IgD-negative memory B cell (primary cell): ENCODE data around the gene SRRM4. TPM values are rescaled to one million over a fixed set of nuclear protein-coding genes. Genes with fewer than 3 reads are reported as not detected.

ENCODE experiments used
- H3K27ac Mint-ChIP-seq, 3 donors: one replicate each; pipeline ENCODE4 v1.8.0; 2020 to 2022; ENCODE audit warnings: mild to moderate bottlenecking in 3 of 3, mixed read lengths in 3 of 3, moderate library complexity in 1 of 3
- H3K27me3 Mint-ChIP-seq: one replicate; pipeline ENCODE4 v1.8.0; 2021; ENCODE audit warnings: mixed read lengths
- H3K36me3 Mint-ChIP-seq: one replicate; pipeline ENCODE4 v1.8.0; 2020; ENCODE audit warnings: mild to moderate bottlenecking, mixed read lengths
- H3K4me1 Mint-ChIP-seq, 3 donors: one replicate each; pipeline ENCODE4 v1.8.0; 2020 to 2022; ENCODE audit warnings: mixed read lengths in 3 of 3, mild to moderate bottlenecking in 1 of 3
- H3K4me3 Mint-ChIP-seq, 4 donors: one replicate each; pipeline ENCODE4 v1.8.0; 2020 to 2022; ENCODE audit warnings: mild to moderate bottlenecking in 4 of 4, mixed read lengths in 4 of 4, moderate library complexity in 3 of 4
- H3K9me3 Mint-ChIP-seq, 3 donors: one replicate each; pipeline ENCODE4 v1.8.0; 2020 to 2021; ENCODE audit warnings: mixed read lengths in 3 of 3, mild to moderate bottlenecking in 1 of 3
- polyA plus RNA-seq: library from polyadenylated mRNA; unstranded; fragments of 300-500 nt; fragmentation: Illumina TruSeq; gene quantifications from one replicate; pipeline ENCODE4 v1.2.3, GENCODE V29; 2021

Gene SRRM4
- polyA plus RNA-seq, 1 donor from 2014 or later = not detected

- no peak overlapping the region for H3K27ac Mint-ChIP-seq
- no peaks in the 10 kb centered on the region for H3K36me3 Mint-ChIP-seq
- H3K4me3 Mint-ChIP-seq = no peak overlapping the region
- no peaks in the 10 kb centered on the region for H3K9me3 Mint-ChIP-seq
- peaks cover 2% of the 10 kb centered on the region for H3K27me3 Mint-ChIP-seq
- no peaks in the 10 kb centered on the region for H3K4me1 Mint-ChIP-seq
Observed at GRCh38 chr12:119071638-119072231, 90.4 kb downstream of the SRRM4 start.

- H3K36me3 Mint-ChIP-seq = no peaks in the 10 kb centered on the region
- no peak overlapping the region for H3K4me3 Mint-ChIP-seq
- H3K4me1 Mint-ChIP-seq = no peaks in the 10 kb centered on the region
- no peaks in the 10 kb centered on the region for H3K9me3 Mint-ChIP-seq
- peaks cover 2% of the 10 kb centered on the region for H3K27me3 Mint-ChIP-seq
- H3K27ac Mint-ChIP-seq = peak overlapping the region in 1 of 3 donors; percentile 37
Observed at GRCh38 chr12:119072440-119072839, 91.1 kb downstream of the SRRM4 start.

- H3K36me3 Mint-ChIP-seq = no peaks in the 10 kb centered on the region
- no peak overlapping the region for H3K27ac Mint-ChIP-seq
- H3K9me3 Mint-ChIP-seq = no peaks in the 10 kb centered on the region
- H3K27me3 Mint-ChIP-seq = no peaks in the 10 kb centered on the region
- no peak overlapping the region for H3K4me3 Mint-ChIP-seq
- no peaks in the 10 kb centered on the region for H3K4me1 Mint-ChIP-seq
Observed at GRCh38 chr12:119075222-119075787, 94.0 kb downstream of the SRRM4 start.

- Mint-ChIP-seq H3K9me3 (no peaks in the 10 kb centered on the region), H3K27ac (no peak overlapping the region), H3K36me3 (no peaks in the 10 kb centered on the region), H3K27me3 (no peaks in the 10 kb centered on the region), H3K4me3 (no peak overlapping the region), H3K4me1 (peaks cover 0 to 1% (median 0%) of the 10 kb centered on the region in 3 donors)
Observed at GRCh38 chr12:119075918-119076317, 94.6 kb downstream of the SRRM4 start.

GRCh38 chr12:119079530-119079929 lies 98.2 kb downstream of the SRRM4 start:
- H3K27ac Mint-ChIP-seq = no peak overlapping the region
- H3K4me3 Mint-ChIP-seq = no peak overlapping the region
- no peaks in the 10 kb centered on the region for H3K36me3 Mint-ChIP-seq
- no peaks in the 10 kb centered on the region for H3K9me3 Mint-ChIP-seq
- peaks cover 0 to 1% (median 0%) of the 10 kb centered on the region in 3 donors for H3K4me1 Mint-ChIP-seq
- H3K27me3 Mint-ChIP-seq = no peaks in the 10 kb centered on the region

GRCh38 chr12:119082016-119082415 lies 100.7 kb downstream of the SRRM4 start:
- Mint-ChIP-seq H3K4me1 (peaks cover 0 to 1% (median 0%) of the 10 kb centered on the region in 3 donors), H3K36me3 (no peaks in the 10 kb centered on the region), H3K9me3 (no peaks in the 10 kb centered on the region), H3K27me3 (no peaks in the 10 kb centered on the region), H3K27ac (no peak overlapping the region), H3K4me3 (no peak overlapping the region)

GRCh38 chr12:119082496-119082895 lies 101.2 kb downstream of the SRRM4 start:
- no peaks in the 10 kb centered on the region for H3K27me3 Mint-ChIP-seq
- no peak overlapping the region for H3K4me3 Mint-ChIP-seq
- H3K4me1 Mint-ChIP-seq = peaks cover 0 to 1% (median 0%) of the 10 kb centered on the region in 3 donors
- H3K27ac Mint-ChIP-seq = no peak overlapping the region
- no peaks in the 10 kb centered on the region for H3K9me3 Mint-ChIP-seq
- no peaks in the 10 kb centered on the region for H3K36me3 Mint-ChIP-seq

- H3K36me3 Mint-ChIP-seq = no peaks in the 10 kb centered on the region
- peaks cover 0 to 3% (median 1%) of the 10 kb centered on the region in 3 donors for H3K9me3 Mint-ChIP-seq
- H3K4me3 Mint-ChIP-seq = no peak overlapping the region
- no peaks in the 10 kb centered on the region for H3K4me1 Mint-ChIP-seq
- H3K27me3 Mint-ChIP-seq = no peaks in the 10 kb centered on the region
- no peak overlapping the region for H3K27ac Mint-ChIP-seq
Observed at GRCh38 chr12:119088685-119089379, 107.5 kb downstream of the SRRM4 start.

GRCh38 chr12:119089380-119090013 lies 108.2 kb downstream of the SRRM4 start:
- Mint-ChIP-seq H3K27me3 (no peaks in the 10 kb centered on the region), H3K4me3 (no peak overlapping the region), H3K9me3 (peaks cover 0 to 3% (median 1%) of the 10 kb centered on the region in 3 donors), H3K4me1 (no peaks in the 10 kb centered on the region), H3K27ac (no peak overlapping the region), H3K36me3 (no peaks in the 10 kb centered on the region)

GRCh38 chr12:119090276-119090675 lies 108.9 kb downstream of the SRRM4 start:
- H3K36me3 Mint-ChIP-seq = no peaks in the 10 kb centered on the region
- H3K9me3 Mint-ChIP-seq = peaks cover 0 to 3% (median 1%) of the 10 kb centered on the region in 3 donors
- H3K27me3 Mint-ChIP-seq = no peaks in the 10 kb centered on the region
- H3K4me1 Mint-ChIP-seq = no peaks in the 10 kb centered on the region
- no peak overlapping the region for H3K27ac Mint-ChIP-seq
- H3K4me3 Mint-ChIP-seq = no peak overlapping the region

GRCh38 chr12:119090865-119091264 lies 109.5 kb downstream of the SRRM4 start:
- Mint-ChIP-seq H3K4me1 (no peaks in the 10 kb centered on the region), H3K4me3 (no peak overlapping the region), H3K36me3 (no peaks in the 10 kb centered on the region), H3K27ac (no peak overlapping the region), H3K9me3 (peaks cover 0 to 3% (median 1%) of the 10 kb centered on the region in 3 donors), H3K27me3 (no peaks in the 10 kb centered on the region)

GRCh38 chr12:119096429-119097202 lies 115.3 kb downstream of the SRRM4 start:
- Mint-ChIP-seq H3K36me3 (peaks cover 3% of the 10 kb centered on the region), H3K27me3 (peaks cover 3% of the 10 kb centered on the region), H3K4me1 (no peaks in the 10 kb centered on the region), H3K9me3 (peaks cover 13 to 20% (median 13%) of the 10 kb centered on the region in 3 donors), H3K4me3 (no peak overlapping the region), H3K27ac (no peak overlapping the region)

- Mint-ChIP-seq H3K4me1 (peaks cover 0 to 2% (median 0%) of the 10 kb centered on the region in 3 donors), H3K36me3 (peaks cover 3% of the 10 kb centered on the region), H3K9me3 (peaks cover 12 to 17% (median 14%) of the 10 kb centered on the region in 3 donors), H3K4me3 (no peak overlapping the region), H3K27me3 (peaks cover 3% of the 10 kb centered on the region), H3K27ac (no peak overlapping the region)
Observed at GRCh38 chr12:119100933-119101332, 119.6 kb downstream of the SRRM4 start.

- Mint-ChIP-seq H3K27ac (no peak overlapping the region), H3K4me1 (peaks cover 0 to 2% (median 0%) of the 10 kb centered on the region in 3 donors), H3K4me3 (no peak overlapping the region), H3K27me3 (no peaks in the 10 kb centered on the region), H3K9me3 (peaks cover 12 to 17% (median 14%) of the 10 kb centered on the region in 3 donors), H3K36me3 (peaks cover 3% of the 10 kb centered on the region)
Observed at GRCh38 chr12:119102274-119102673, 120.9 kb downstream of the SRRM4 start.
